Activated CD4-positive, alpha-beta T cell treated with anti-CD3 and anti-CD28 coated beads for 48 hours (primary cell): ENCODE measurements around the gene VSIG10L2.

Experiments
- DNase-seq: peaks from one replicate; pipeline ENCODE4 v3.0.0-alpha.2; 2020

VSIG10L2 gene

GRCh38 chr11:125930076-125930450, 15.8 kb upstream of the VSIG10L2 start:
- DNase-seq = no peak

- DNase-seq = no peak
Measured at GRCh38 chr11:125931116-125931515, 14.7 kb upstream of the VSIG10L2 start.

- no peak for DNase-seq
Measured at GRCh38 chr11:125931668-125932067, 14.2 kb upstream of the VSIG10L2 start.

- DNase-seq = no peak
Measured at GRCh38 chr11:125932301-125932700, 13.5 kb upstream of the VSIG10L2 start.

GRCh38 chr11:125933030-125933813, 12.6 kb upstream of the VSIG10L2 start:
- peak; percentile 27 for DNase-seq

- no peak for DNase-seq
Measured at GRCh38 chr11:125934473-125934872, 11.4 kb upstream of the VSIG10L2 start.

- no peak for DNase-seq
Measured at GRCh38 chr11:125935056-125935455, 10.8 kb upstream of the VSIG10L2 start.

- no peak for DNase-seq
Measured at GRCh38 chr11:125935618-125936199, 10.1 kb upstream of the VSIG10L2 start.

GRCh38 chr11:125938418-125938817, 7.4 kb upstream of the VSIG10L2 start:
- DNase-seq = peak; percentile 14

GRCh38 chr11:125939081-125939521, 6.7 kb upstream of the VSIG10L2 start:
- DNase-seq = no peak

GRCh38 chr11:125940145-125940544, 5.7 kb upstream of the VSIG10L2 start:
- no peak for DNase-seq

- no peak for DNase-seq
Measured at GRCh38 chr11:125941267-125941618, 4.6 kb upstream of the VSIG10L2 start.

- DNase-seq = peak; percentile 74
Measured at GRCh38 chr11:125941619-125942611, 3.9 kb upstream of the VSIG10L2 start.

- DNase-seq = no peak
Measured at GRCh38 chr11:125942771-125943428, 2.9 kb upstream of the VSIG10L2 start.

- DNase-seq = no peak
Measured at GRCh38 chr11:125943661-125944349, 2.0 kb upstream of the VSIG10L2 start.

- DNase-seq = no peak
Measured at GRCh38 chr11:125944350-125945010, 1.4 kb upstream of the VSIG10L2 start.

GRCh38 chr11:125945011-125945796, 640 bp upstream of the VSIG10L2 start:
- DNase-seq = no peak

GRCh38 chr11:125946712-125947418, 1.0 kb downstream of the VSIG10L2 start:
- no peak for DNase-seq

- no peak for DNase-seq
Measured at GRCh38 chr11:125947419-125948277, 1.8 kb downstream of the VSIG10L2 start.
